Erythroblast (primary cell): Measurements from ENCODE around the gene PDCD1LG2.

Experiments used
- GATA1 ChIP-seq: IDR thresholded peaks from 2 replicates; pipeline ENCODE4 v1.6.1; 2011; ENCODE audit warnings: low read depth, mild to moderate bottlenecking, control low read depth, low read length, moderate library complexity
- POLR2A ChIP-seq: IDR thresholded peaks from 2 replicates; pipeline ENCODE4 v1.6.1; 2011; ENCODE audit warnings: mild to moderate bottlenecking, low read length

GRCh38 chr9:5500441-5501235 is 9.7 kb upstream of the PDCD1LG2 start:
- peak; percentile 72 for TF ChIP-seq POLR2A
- no peak for TF ChIP-seq GATA1
